HCT116 (cell line): ENCODE results near the gene GALNT14. TPM values are rescaled to one million over a fixed set of nuclear protein-coding genes. Genes with fewer than 3 reads are reported as not detected.

ENCODE experiments used
- ATAC-seq: fragments of 200-7000 bp; cut with Tn5 transposase; 2 replicates; pipeline ENCODE4 v1.9.1; 2020; ENCODE audit warnings: mild to moderate bottlenecking, moderate library complexity
- BruUV-seq: library from RNA; stranded (reverse); fragments of 400-500 nt; replicated peaks from 2 replicates; lab custom pipeline; 2021; lab: Mats Ljungman, UMichigan
- CTCF ChIA-PET: fragments of 300-600 bp; sonication (Branson Sonifier 250); formaldehyde crosslinking; loops from one replicate; lab custom pipeline; 2021; ENCODE audit warnings: antibody characterized with exemption; lab: Charles Lee
- POLR2A ChIA-PET: fragments of 300-600, 350-600 bp; sonication (Branson Sonifier 250); formaldehyde crosslinking; loops from one replicate; lab custom pipeline; 2021; ENCODE audit warnings: antibody characterized with exemption; lab: Charles Lee
- RAD21 ChIA-PET, 2 experiments: fragments of 300-600 bp; sonication (Branson Sonifier 250); formaldehyde crosslinking; loops; one replicate each; lab custom pipeline; 2023; ENCODE audit warnings: low total read pairs in 2 of 2; ENCODE audit not compliant: uncharacterized antibody in 2 of 2, unreplicated experiment in 2 of 2, low non-redundant PET in 1 of 2; lab: Charles Lee
- DNase-seq: peaks from one replicate; pipeline ENCODE4 v3.0.0-alpha.2; 2010; ENCODE audit warnings: low read depth, low spot score
- H2AFZ ChIP-seq: fragments of 200-600 bp; shearing (Covaris generic), sonication (generic); 2 replicates; pipeline ENCODE4 v1.6.1; 2017; ENCODE audit warnings: low read depth, mixed run types, mixed read lengths, antibody characterized with exemption, low read length; ENCODE audit not compliant: poor library complexity, severe bottlenecking
- H3K27ac ChIP-seq: 2 replicates; pipeline ENCODE4 v1.5.1; 2012; ENCODE audit warnings: low read depth, low read length
- H3K27me3 ChIP-seq: fragments of 200-600 bp; sonication (generic); 2 replicates; pipeline ENCODE4 v1.6.1; 2016; ENCODE audit warnings: mixed run types, low read length, mixed read lengths; ENCODE audit not compliant: insufficient read depth
- H3K36me3 ChIP-seq, 2 experiments: fragments of 200-500 bp in 1 of 2; fragments of 200-600 bp in 1 of 2; sonication (Bioruptor generic) in 1 of 2; sonication (generic) in 1 of 2; 2 replicates each; pipeline versions ENCODE4 v1.5.1 to v1.6.1; 2014 to 2016; ENCODE audit warnings: low read length in 2 of 2, inconsistent platforms in 1 of 2, mixed read lengths in 1 of 2, mixed run types in 1 of 2; ENCODE audit not compliant: insufficient read depth in 2 of 2, control insufficient read depth in 1 of 2
- H3K4me1 ChIP-seq, 2 experiments: fragments of 200-600 bp in 1 of 2; sonication (generic) in 1 of 2; 2 replicates each; pipeline versions ENCODE4 v1.5.1 to v1.6.1; 2012 to 2017; ENCODE audit warnings: low read length in 2 of 2, inconsistent platforms in 1 of 2, mild to moderate bottlenecking in 1 of 2, mixed read lengths in 1 of 2, mixed run types in 1 of 2, moderate library complexity in 1 of 2; ENCODE audit not compliant: insufficient read depth in 2 of 2, control insufficient read depth in 1 of 2
- H3K4me2 ChIP-seq: fragments of 200-600 bp; sonication (generic); 2 replicates; pipeline ENCODE4 v1.6.1; 2017; ENCODE audit warnings: mixed run types, low read length, mixed read lengths
- H3K4me3 ChIP-seq, 2 experiments: fragments of 200-600 bp in 1 of 2; sonication (generic) in 1 of 2; replicated peaks in 1 of 2; 2 replicates each; pipeline ENCODE4 v1.5.1; 2011 to 2016; ENCODE audit warnings: low read length in 2 of 2, control low read depth in 1 of 2, low read depth in 1 of 2, mild to moderate bottlenecking in 1 of 2, mixed read lengths in 1 of 2, mixed run types in 1 of 2
- H3K79me2 ChIP-seq: fragments of 200-600 bp; sonication (generic); 2 replicates; pipeline ENCODE4 v1.6.1; 2017; ENCODE audit warnings: mild to moderate bottlenecking, mixed run types, low read length, moderate library complexity, mixed read lengths; ENCODE audit not compliant: insufficient read depth
- H3K9ac ChIP-seq: fragments of 200-600 bp; sonication (generic); 2 replicates; pipeline ENCODE4 v1.6.1; 2016; ENCODE audit warnings: low read length, mixed read lengths
- H3K9me2 ChIP-seq: fragments of 200-600 bp; sonication (generic), shearing (Covaris generic); 2 replicates; pipeline ENCODE4 v1.6.1; 2017; ENCODE audit warnings: mixed run types, mild to moderate bottlenecking, moderate library complexity; ENCODE audit not compliant: insufficient read depth
- H3K9me3 ChIP-seq, 2 experiments: fragments of 200-500 bp in 1 of 2; fragments of 200-600 bp in 1 of 2; sonication (Bioruptor generic) in 1 of 2; sonication (generic) in 1 of 2; 2 replicates each; pipeline ENCODE4 v1.6.1; 2014 to 2017; ENCODE audit warnings: low read length in 2 of 2, mixed read lengths in 2 of 2, inconsistent platforms in 1 of 2, low read depth in 1 of 2, mild to moderate bottlenecking in 1 of 2, mixed run types in 1 of 2, moderate library complexity in 1 of 2; ENCODE audit not compliant: control insufficient read depth in 1 of 2, insufficient read depth in 1 of 2
- H4K20me1 ChIP-seq: fragments of 200-600 bp; sonication (generic), shearing (Covaris generic); 2 replicates; pipeline ENCODE4 v1.6.1; 2017; ENCODE audit warnings: mixed run types, mild to moderate bottlenecking, moderate library complexity; ENCODE audit not compliant: insufficient read depth
- CTCF ChIP-seq, 3 experiments: fragments of 200-600 bp in 1 of 3; sonication (generic) in 1 of 3; IDR thresholded peaks in 2 of 3; conservative IDR thresholded peaks in 1 of 3; 2 replicates each; pipeline ENCODE4 v1.5.1; 2012 to 2017; ENCODE audit warnings: low read depth in 2 of 3, low read length in 2 of 3, antibody characterized with exemption in 1 of 3, borderline replicate concordance in 1 of 3, control low read depth in 1 of 3, mild to moderate bottlenecking in 1 of 3, mixed read lengths in 1 of 3, mixed run types in 1 of 3, moderate library complexity in 1 of 3; ENCODE audit not compliant: insufficient read depth in 1 of 3
- ELF1 ChIP-seq: IDR thresholded peaks from 2 replicates; pipeline ENCODE4 v1.6.1; 2012; ENCODE audit warnings: low read depth, borderline replicate concordance
- FOSL1 ChIP-seq: IDR thresholded peaks from 2 replicates; pipeline ENCODE4 v1.6.1; 2012; ENCODE audit warnings: low read depth
- JUND ChIP-seq: IDR thresholded peaks from 2 replicates; pipeline ENCODE4 v1.6.1; 2012
- REST ChIP-seq: IDR thresholded peaks from 2 replicates; pipeline ENCODE4 v1.6.1; 2012; ENCODE audit warnings: low read depth
- SRF ChIP-seq: IDR thresholded peaks from 2 replicates; pipeline ENCODE4 v1.6.1; 2012; ENCODE audit warnings: low read depth
- TCF7L2 ChIP-seq: IDR thresholded peaks from 2 replicates; pipeline ENCODE4 v1.7.0; 2011; ENCODE audit warnings: borderline replicate concordance, inconsistent platforms; ENCODE audit not compliant: insufficient read depth, insufficient read length; ENCODE audit errors: extremely low read depth
- ZFX ChIP-seq: fragments of 450-650 bp; IDR thresholded peaks from 2 replicates; pipeline ENCODE4 v1.6.1; 2017
- intact Hi-C: fragments of 100-400 bp; cut with micrococcal nuclease; formaldehyde crosslinking; loops from 2 replicates; pipeline ENCODE4 v1.10.0; 2022
- total RNA-seq: library from RNA; stranded (reverse); gene quantifications from one replicate; pipeline ENCODE4 v1.2.1, GENCODE V29; 2021; ENCODE audit not compliant: unreplicated experiment
- TF ChIP-seq, protein P1 (sequence below): IDR thresholded peaks from 2 replicates; pipeline ENCODE4 v1.6.1; 2012

Gene GALNT14
- total RNA-seq, 1 experiment from 2014 or later, result 11.2 TPM

DNA sequence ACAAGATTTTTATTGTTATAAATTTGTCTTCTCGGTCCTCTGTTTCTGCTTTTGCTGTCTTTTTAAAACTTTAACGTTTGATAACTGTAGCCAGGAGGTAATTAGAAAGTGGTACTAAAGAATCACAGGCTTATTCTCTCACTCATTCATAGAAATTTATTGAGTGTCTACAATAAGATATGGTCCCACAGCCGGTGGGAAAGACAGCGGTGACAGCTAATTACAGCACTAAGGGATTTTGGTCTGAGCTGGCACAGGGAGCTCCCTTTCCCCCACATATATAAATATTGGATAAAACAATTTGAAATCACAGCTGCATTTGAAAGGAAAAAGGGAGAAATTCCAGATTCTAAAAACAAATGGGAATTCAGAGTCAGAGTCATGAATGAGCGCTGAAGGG, 237.9 kb downstream of the GALNT14 start (continued):
- TF ChIP-seq REST, result no peak
- TF ChIP-seq FOSL1, result no peak
- no peak for TF ChIP-seq JUND

DNA sequence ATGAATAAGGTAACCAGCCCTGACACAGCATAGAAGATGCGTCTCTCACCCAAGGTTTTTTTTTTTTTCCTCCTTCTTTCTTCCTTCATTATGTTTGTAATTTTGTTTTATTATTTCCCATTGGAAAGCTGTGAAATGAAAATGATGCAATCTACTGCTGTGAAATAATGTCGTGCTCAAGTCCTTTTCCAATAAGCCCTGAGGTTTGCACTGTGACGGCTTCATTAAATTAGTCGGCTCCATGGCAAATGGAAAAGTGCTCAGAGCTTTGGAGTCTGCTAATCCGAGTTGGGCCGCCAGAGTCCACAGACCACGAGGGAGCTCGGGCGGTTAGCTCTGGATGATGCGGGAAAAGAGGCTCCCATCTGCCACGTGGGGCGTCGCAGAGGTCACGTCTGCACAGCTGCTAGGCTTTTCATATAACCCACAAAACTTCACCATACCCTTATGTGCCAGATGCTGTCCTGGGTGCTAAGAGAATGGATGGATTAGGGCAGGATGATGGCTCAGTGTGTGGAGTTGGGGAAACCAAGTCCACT, 238.7 kb downstream of the GALNT14 start:
- Histone ChIP-seq H3K4me3 (no peak overlapping the region), H3K27ac (no peak overlapping the region), H3K27me3 (peaks cover 10% of the 10 kb centered on the region; the same call in 1 of the 2 replicates)
- intact Hi-C loops, result no loop called here
- TF ChIP-seq CTCF (IDR thresholded peaks at IDR 0.05 in 2 of 3, conservative IDR thresholded peaks at IDR 0.05 in 1 of 3; ENCODE audit: borderline replicate concordance in 1 of 3, insufficient read depth in 1 of 3, low read depth in 2 of 3, low read length in 2 of 3), result no peak
- no peak for TF ChIP-seq ZFX
- TF ChIP-seq SRF, result no peak
- TF ChIP-seq FOSL1, result no peak
- TF ChIP-seq, protein P1, sequence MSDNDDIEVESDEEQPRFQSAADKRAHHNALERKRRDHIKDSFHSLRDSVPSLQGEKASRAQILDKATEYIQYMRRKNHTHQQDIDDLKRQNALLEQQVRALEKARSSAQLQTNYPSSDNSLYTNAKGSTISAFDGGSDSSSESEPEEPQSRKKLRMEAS, result no peak
- TF ChIP-seq TCF7L2, result no peak
- TF ChIP-seq ELF1, result no peak
- TF ChIP-seq, all 23 proteins: peak for 0
- no peak overlapping the region for H2AFZ ChIP-seq
- CTCF ChIA-PET, result no interaction called here
- H3K4me2 ChIP-seq, result no peak overlapping the region
- no peaks in the 10 kb centered on the region for H3K4me1 ChIP-seq
- H3K36me3 ChIP-seq, result no peaks in the 10 kb centered on the region
- H3K9me2 ChIP-seq, result no peaks in the 10 kb centered on the region
- H4K20me1 ChIP-seq, result no peaks in the 10 kb centered on the region
- no peak overlapping the region for H3K9ac ChIP-seq
- BruUV-seq, result no TSS peak
- DNase-seq, result no peak
- H3K79me2 ChIP-seq, result no peaks in the 10 kb centered on the region
- no peak for ATAC-seq
- RAD21 ChIA-PET, result no interaction called here
- POLR2A ChIA-PET, result no interaction called here
- H3K9me3 ChIP-seq, result no peaks in the 10 kb centered on the region
